Ishikawa (cell line): ENCODE results near the gene PLAAT5.

Experiments
- CEBPB ChIP-seq: IDR thresholded peaks from 2 replicates; pipeline ENCODE4 v1.6.1; 2012
- CREB1 ChIP-seq: IDR thresholded peaks from 2 replicates; pipeline ENCODE4 v1.6.1; 2012; ENCODE audit warnings: low read depth
- EGR1 ChIP-seq: IDR thresholded peaks from 2 replicates; pipeline ENCODE4 v1.6.1; 2012
- EP300 ChIP-seq: IDR thresholded peaks from 2 replicates; pipeline ENCODE4 v1.6.1; 2012; ENCODE audit warnings: borderline replicate concordance
- FOXM1 ChIP-seq: IDR thresholded peaks from 2 replicates; pipeline ENCODE4 v1.6.1; 2012; ENCODE audit warnings: low read depth, borderline replicate concordance
- NFIC ChIP-seq: IDR thresholded peaks from 2 replicates; pipeline ENCODE4 v1.6.1; 2012
- RAD21 ChIP-seq: IDR thresholded peaks from 2 replicates; pipeline ENCODE4 v1.6.1; 2012; ENCODE audit warnings: low read depth
- TAF1 ChIP-seq: IDR thresholded peaks from 2 replicates; pipeline ENCODE4 v1.6.1; 2012; ENCODE audit warnings: low read depth, mild to moderate bottlenecking
- TCF12 ChIP-seq: IDR thresholded peaks from 2 replicates; pipeline ENCODE4 v1.6.1; 2012; ENCODE audit warnings: low read depth
- TEAD4 ChIP-seq: IDR thresholded peaks from 2 replicates; pipeline ENCODE4 v1.6.1; 2012
- YY1 ChIP-seq: IDR thresholded peaks from 2 replicates; pipeline ENCODE4 v1.6.1; 2012; ENCODE audit warnings: low read depth
- ZBTB7A ChIP-seq: IDR thresholded peaks from 2 replicates; pipeline ENCODE4 v1.6.1; 2012; ENCODE audit warnings: low read depth
- TF ChIP-seq, protein P1 (sequence below): IDR thresholded peaks from 2 replicates; pipeline ENCODE4 v1.6.1; 2012
- TF ChIP-seq, protein P2 (sequence below): IDR thresholded peaks from 2 replicates; pipeline ENCODE4 v1.6.1; 2012
- TF ChIP-seq, protein P3 (sequence below): IDR thresholded peaks from 2 replicates; pipeline ENCODE4 v1.6.1; 2012; ENCODE audit warnings: low read depth, mild to moderate bottlenecking

PLAAT5 gene

DNA sequence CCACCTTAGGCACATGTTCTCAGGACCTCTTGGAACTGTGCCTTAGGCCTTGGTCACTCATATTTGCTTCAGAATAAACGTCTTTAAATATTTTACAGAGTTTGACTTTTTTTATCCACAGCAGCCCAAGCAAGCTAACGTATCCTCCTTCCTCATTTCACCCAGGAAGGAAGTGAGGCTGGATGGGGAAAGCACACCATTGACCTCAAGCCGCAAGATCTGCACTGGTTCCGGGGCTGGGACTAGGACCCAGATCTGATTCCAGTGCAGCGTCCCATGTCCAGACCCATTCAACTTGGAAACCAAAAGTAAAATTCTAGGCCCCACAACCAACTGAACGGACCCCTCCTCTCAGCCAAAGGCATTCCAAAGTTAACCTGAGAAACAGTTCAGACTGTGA is 12.5 kb upstream of the PLAAT5 start:
- TF ChIP-seq TEAD4: no peak
- TF ChIP-seq, protein P1, sequence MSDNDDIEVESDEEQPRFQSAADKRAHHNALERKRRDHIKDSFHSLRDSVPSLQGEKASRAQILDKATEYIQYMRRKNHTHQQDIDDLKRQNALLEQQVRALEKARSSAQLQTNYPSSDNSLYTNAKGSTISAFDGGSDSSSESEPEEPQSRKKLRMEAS: no peak
- TF ChIP-seq NFIC: no peak
- TF ChIP-seq FOXM1: no peak
- TF ChIP-seq EP300: no peak
- no peak for TF ChIP-seq ZBTB7A
- TF ChIP-seq, protein P2, sequence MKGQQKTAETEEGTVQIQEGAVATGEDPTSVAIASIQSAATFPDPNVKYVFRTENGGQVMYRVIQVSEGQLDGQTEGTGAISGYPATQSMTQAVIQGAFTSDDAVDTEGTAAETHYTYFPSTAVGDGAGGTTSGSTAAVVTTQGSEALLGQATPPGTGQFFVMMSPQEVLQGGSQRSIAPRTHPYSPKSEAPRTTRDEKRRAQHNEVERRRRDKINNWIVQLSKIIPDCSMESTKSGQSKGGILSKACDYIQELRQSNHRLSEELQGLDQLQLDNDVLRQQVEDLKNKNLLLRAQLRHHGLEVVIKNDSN: no peak
- no peak for TF ChIP-seq EGR1
- TF ChIP-seq TCF12: no peak
- TF ChIP-seq CEBPB: no peak
- TF ChIP-seq RAD21: no peak

DNA sequence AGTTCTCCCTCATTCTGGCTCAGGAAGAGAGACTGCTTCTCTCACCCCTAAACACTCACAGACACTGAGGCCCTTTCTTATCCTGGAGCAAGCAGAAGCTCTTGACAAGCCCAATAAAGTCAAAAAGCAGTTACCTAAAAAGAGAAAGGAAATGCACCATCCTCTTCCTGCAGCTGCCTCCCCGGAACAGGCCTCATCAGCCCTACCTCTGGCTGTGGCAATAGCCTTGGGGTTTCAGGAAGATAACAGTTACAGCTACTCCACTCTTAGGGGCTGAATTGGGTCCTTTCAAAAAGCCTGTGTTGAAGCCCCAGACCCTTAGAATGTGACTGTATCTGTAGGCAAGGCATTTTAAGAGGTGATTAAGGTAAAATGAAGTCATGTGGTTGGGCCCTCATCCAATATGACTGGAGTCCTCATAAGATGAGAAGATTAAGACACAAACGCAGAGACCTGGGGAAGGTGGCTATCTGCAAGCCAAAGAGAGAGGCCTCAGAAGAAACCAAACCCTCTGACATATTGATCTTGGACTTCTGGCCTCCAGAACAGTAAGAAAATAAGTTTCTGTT is 11.4 kb upstream of the PLAAT5 start:
- TF ChIP-seq, protein P3, sequence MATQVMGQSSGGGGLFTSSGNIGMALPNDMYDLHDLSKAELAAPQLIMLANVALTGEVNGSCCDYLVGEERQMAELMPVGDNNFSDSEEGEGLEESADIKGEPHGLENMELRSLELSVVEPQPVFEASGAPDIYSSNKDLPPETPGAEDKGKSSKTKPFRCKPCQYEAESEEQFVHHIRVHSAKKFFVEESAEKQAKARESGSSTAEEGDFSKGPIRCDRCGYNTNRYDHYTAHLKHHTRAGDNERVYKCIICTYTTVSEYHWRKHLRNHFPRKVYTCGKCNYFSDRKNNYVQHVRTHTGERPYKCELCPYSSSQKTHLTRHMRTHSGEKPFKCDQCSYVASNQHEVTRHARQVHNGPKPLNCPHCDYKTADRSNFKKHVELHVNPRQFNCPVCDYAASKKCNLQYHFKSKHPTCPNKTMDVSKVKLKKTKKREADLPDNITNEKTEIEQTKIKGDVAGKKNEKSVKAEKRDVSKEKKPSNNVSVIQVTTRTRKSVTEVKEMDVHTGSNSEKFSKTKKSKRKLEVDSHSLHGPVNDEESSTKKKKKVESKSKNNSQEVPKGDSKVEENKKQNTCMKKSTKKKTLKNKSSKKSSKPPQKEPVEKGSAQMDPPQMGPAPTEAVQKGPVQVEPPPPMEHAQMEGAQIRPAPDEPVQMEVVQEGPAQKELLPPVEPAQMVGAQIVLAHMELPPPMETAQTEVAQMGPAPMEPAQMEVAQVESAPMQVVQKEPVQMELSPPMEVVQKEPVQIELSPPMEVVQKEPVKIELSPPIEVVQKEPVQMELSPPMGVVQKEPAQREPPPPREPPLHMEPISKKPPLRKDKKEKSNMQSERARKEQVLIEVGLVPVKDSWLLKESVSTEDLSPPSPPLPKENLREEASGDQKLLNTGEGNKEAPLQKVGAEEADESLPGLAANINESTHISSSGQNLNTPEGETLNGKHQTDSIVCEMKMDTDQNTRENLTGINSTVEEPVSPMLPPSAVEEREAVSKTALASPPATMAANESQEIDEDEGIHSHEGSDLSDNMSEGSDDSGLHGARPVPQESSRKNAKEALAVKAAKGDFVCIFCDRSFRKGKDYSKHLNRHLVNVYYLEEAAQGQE: no peak
- TF ChIP-seq RAD21: no peak
- no peak for TF ChIP-seq EP300
- no peak for TF ChIP-seq NFIC
- TF ChIP-seq, protein P1: no peak
- TF ChIP-seq YY1: no peak
- no peak for TF ChIP-seq ZBTB7A
- TF ChIP-seq EGR1: no peak
- no peak for TF ChIP-seq TEAD4
- no peak for TF ChIP-seq TCF12
- no peak for TF ChIP-seq TAF1

DNA sequence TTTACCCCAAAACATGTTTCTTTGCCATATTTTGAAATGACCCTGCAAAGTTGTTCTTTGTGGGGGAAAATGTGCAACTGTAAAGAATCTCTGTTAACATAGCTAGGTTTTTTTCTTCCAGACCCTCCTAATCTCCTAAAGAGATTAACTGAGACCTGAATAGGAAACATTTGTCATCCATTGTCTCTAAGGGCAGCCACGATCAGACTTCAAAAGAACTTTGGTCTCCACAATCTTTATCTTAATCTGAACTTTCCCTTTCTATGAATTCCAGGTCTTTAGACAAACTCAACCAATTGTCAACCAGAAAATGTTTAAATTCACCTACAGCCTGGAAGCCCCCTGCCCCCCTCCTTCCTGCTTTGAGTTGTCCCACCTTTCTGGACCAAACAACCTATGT is 10.3 kb upstream of the PLAAT5 start:
- TF ChIP-seq TAF1: no peak
- no peak for TF ChIP-seq NFIC
- TF ChIP-seq, protein P1: no peak
- no peak for TF ChIP-seq TEAD4
- TF ChIP-seq TCF12: no peak
- TF ChIP-seq ZBTB7A: no peak
- TF ChIP-seq, protein P2: no peak
- TF ChIP-seq FOXM1: no peak
- no peak for TF ChIP-seq CREB1

DNA sequence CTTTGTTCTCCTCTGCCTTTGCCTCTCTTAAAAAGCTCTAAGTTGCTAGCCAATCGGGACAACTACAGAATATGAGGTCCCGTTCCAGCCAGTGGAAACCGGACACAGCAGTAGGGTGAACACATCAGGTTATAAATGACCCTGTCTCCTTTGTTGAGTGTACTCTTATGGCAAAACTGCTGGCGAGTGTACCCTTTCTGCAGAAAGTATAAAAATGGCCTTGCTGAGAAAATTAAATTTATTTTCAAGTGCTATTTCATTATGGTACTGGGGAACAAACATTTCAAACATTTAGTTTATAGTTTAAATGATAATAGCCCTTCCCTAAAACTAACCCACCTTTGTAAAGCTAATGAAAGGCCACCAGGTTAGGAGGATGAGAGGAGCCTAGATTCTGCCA is 8.9 kb upstream of the PLAAT5 start:
- no peak for TF ChIP-seq ZBTB7A
- no peak for TF ChIP-seq EP300
- no peak for TF ChIP-seq YY1
- TF ChIP-seq NFIC: no peak
- TF ChIP-seq, protein P3: no peak
- TF ChIP-seq FOXM1: no peak
- TF ChIP-seq TEAD4: no peak

DNA sequence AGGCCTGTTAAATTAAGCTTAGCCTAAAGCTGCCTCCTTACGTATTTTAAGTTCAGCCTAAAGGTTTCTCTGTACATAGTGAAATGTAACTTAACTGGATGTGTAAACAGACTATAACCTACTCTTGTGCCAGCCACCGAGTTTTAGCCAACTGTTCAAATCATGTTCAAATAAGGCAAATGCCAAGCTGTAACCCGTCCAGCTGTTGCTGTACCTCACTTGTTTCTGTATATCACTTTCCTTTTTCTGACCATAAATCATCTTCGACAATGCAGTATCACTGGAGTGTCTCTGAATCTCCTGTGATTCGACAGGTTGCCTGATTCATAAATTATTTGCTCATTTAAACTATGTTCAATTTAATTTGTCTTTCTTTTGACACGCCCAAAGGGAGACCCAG is 4.0 kb upstream of the PLAAT5 start:
- TF ChIP-seq EGR1 (no peak), TAF1 (no peak), YY1 (no peak), TEAD4 (no peak), FOXM1 (no peak), EP300 (no peak), CREB1 (no peak), NFIC (no peak), ZBTB7A (no peak), RAD21 (no peak), TCF12 (no peak), CEBPB (no peak)
- TF ChIP-seq, protein P1: no peak
- TF ChIP-seq, protein P2: no peak
- TF ChIP-seq, protein P3: no peak
